ENCODE measurements around the gene BTN3A1. TPM values are rescaled to one million over a fixed set of nuclear protein-coding genes. Genes with fewer than 3 reads are reported as not detected.

Gene BTN3A1
- total RNA-seq, 1 experiment from 2014 or later, result 2.0 TPM

DNA sequence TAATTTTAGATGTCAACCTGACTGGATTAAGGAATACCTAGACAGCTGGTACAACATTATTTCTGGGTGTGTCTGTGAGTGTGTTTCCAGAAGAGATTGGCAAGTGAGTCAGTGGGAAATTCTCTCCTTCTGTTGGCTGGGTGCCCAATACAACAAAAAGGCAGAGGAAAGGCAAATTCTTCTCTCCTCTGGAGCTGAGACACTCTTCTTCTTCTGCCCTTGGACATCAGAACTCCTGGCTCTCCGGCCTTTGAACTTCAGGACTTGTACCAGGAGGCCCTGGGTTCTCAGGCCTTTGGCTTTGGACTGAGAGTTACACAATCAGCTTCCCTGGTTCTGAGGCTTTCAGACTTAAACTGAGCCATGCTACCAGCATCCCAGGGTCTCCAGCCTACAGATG is 7.8 kb upstream of the BTN3A1 start:
- no peaks in the 10 kb centered on the region for H3K27me3 ChIP-seq (replicated peaks; ENCODE audit: control insufficient read depth, insufficient read depth, low read length)
- no peak overlapping the region for H3K27ac Mint-ChIP-seq (ENCODE audit: unreplicated experiment)
- H3K27me3 Mint-ChIP-seq (ENCODE audit: insufficient read depth, unreplicated experiment), result no peaks in the 10 kb centered on the region
- no peaks in the 10 kb centered on the region for H3K9me3 Mint-ChIP-seq (ENCODE audit: unreplicated experiment)
- BruUV-seq (replicated peaks), result no TSS peak
- H3K36me3 ChIP-seq (ENCODE audit: control insufficient read depth, insufficient read depth, low read length), result no peaks in the 10 kb centered on the region
- H3K4me3 Mint-ChIP-seq (ENCODE audit: unreplicated experiment), result no peak overlapping the region
- ChIA-PET CTCF (no interaction called here), POLR2A (no interaction called here)
- DNase-seq, result no peak
- H3K4me1 ChIP-seq, result peaks cover 7% of the 10 kb centered on the region
- H3K4me1 Mint-ChIP-seq (ENCODE audit: low read depth, unreplicated experiment), result peaks cover 14% of the 10 kb centered on the region
- no peaks in the 10 kb centered on the region for H3K9me3 ChIP-seq
- TF ChIP-seq, protein P1, sequence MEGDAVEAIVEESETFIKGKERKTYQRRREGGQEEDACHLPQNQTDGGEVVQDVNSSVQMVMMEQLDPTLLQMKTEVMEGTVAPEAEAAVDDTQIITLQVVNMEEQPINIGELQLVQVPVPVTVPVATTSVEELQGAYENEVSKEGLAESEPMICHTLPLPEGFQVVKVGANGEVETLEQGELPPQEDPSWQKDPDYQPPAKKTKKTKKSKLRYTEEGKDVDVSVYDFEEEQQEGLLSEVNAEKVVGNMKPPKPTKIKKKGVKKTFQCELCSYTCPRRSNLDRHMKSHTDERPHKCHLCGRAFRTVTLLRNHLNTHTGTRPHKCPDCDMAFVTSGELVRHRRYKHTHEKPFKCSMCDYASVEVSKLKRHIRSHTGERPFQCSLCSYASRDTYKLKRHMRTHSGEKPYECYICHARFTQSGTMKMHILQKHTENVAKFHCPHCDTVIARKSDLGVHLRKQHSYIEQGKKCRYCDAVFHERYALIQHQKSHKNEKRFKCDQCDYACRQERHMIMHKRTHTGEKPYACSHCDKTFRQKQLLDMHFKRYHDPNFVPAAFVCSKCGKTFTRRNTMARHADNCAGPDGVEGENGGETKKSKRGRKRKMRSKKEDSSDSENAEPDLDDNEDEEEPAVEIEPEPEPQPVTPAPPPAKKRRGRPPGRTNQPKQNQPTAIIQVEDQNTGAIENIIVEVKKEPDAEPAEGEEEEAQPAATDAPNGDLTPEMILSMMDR (IDR thresholded peaks at IDR 0.05; ENCODE audit: insufficient read depth in 1 of 2, low read depth in 1 of 2, low read length in 1 of 2, severe bottlenecking in 1 of 2, unreplicated experiment in 1 of 2), result no peak
- H3K4me3 ChIP-seq (ENCODE audit: low read depth, low read length), result no peak overlapping the region
- intact Hi-C loops (cut with micrococcal nuclease; ENCODE audit: unreplicated experiment), result no loop called here
- peaks cover 5% of the 10 kb centered on the region for H3K36me3 Mint-ChIP-seq (ENCODE audit: insufficient read depth, unreplicated experiment)

DNA sequence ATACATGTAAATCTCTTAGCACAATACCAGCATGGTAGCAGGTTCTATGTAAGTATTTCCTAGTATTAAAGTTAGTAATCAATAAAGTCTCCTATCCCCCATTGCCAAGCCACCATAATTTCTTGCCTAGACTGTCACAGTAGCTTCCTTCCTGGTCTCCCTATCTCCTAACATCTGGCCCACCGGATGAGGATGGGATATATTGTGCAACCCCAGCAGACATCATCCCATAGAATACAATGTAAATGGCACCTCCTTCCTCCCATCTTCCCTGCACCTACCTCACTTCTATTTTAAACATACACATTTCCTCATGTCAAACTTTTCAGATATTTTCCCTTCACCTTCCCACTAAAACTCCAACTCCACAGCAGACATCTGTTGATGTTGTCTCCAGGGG is 3.5 kb upstream of the BTN3A1 start:
- no TSS peak for BruUV-seq (replicated peaks)
- no peaks in the 10 kb centered on the region for H3K9me3 ChIP-seq
- H3K27ac Mint-ChIP-seq (ENCODE audit: unreplicated experiment), result no peak overlapping the region
- H3K4me3 ChIP-seq (ENCODE audit: low read depth, low read length), result no peak overlapping the region
- H3K36me3 Mint-ChIP-seq (ENCODE audit: insufficient read depth, unreplicated experiment), result peaks cover 5% of the 10 kb centered on the region
- ChIA-PET POLR2A (no interaction called here), CTCF (no interaction called here)
- TF ChIP-seq, protein P1 (IDR thresholded peaks at IDR 0.05; ENCODE audit: insufficient read depth in 1 of 2, low read depth in 1 of 2, low read length in 1 of 2, severe bottlenecking in 1 of 2, unreplicated experiment in 1 of 2), result no peak
- no peaks in the 10 kb centered on the region for H3K36me3 ChIP-seq (ENCODE audit: control insufficient read depth, insufficient read depth, low read length)
- H3K27me3 Mint-ChIP-seq (ENCODE audit: insufficient read depth, unreplicated experiment), result no peaks in the 10 kb centered on the region
- no peak for DNase-seq
- H3K4me1 Mint-ChIP-seq (ENCODE audit: low read depth, unreplicated experiment), result peaks cover 14% of the 10 kb centered on the region
- H3K9me3 Mint-ChIP-seq (ENCODE audit: unreplicated experiment), result no peaks in the 10 kb centered on the region
- no peaks in the 10 kb centered on the region for H3K27me3 ChIP-seq (replicated peaks; ENCODE audit: control insufficient read depth, insufficient read depth, low read length)
- H3K4me1 ChIP-seq, result peaks cover 10% of the 10 kb centered on the region
- intact Hi-C loops (cut with micrococcal nuclease; ENCODE audit: unreplicated experiment), result no loop called here
- no peak overlapping the region for H3K4me3 Mint-ChIP-seq (ENCODE audit: unreplicated experiment)

DNA sequence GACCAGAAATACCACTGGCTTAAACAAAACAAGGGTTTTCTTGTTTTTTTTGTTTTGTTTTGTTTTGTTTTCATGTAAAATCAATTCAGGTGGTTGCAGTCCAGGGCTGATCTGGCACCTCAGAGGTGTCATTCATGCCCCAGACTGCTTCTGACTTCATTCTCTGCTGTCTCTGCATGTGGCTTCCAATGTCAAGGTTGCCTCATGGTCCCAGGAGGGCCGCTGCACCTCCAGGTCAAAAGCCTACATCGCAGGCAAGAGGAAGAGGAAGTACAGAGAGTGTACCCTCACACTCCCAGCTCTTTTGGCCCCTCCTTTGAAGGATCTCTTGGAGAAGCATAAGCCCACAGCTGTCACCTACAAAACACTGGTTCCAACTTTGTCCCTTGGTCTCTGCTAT is 1.4 kb upstream of the BTN3A1 start:
- no peak overlapping the region for H3K27ac Mint-ChIP-seq (ENCODE audit: unreplicated experiment)
- H3K4me3 Mint-ChIP-seq (ENCODE audit: unreplicated experiment), result no peak overlapping the region
- POLR2A ChIA-PET, result no interaction called here
- CTCF ChIA-PET, result no interaction called here
- DNase-seq, result no peak
- H3K36me3 Mint-ChIP-seq (ENCODE audit: insufficient read depth, unreplicated experiment), result peaks cover 2% of the 10 kb centered on the region
- H3K36me3 ChIP-seq (ENCODE audit: control insufficient read depth, insufficient read depth, low read length), result no peaks in the 10 kb centered on the region
- H3K9me3 ChIP-seq, result no peaks in the 10 kb centered on the region
- TF ChIP-seq, protein P1 (IDR thresholded peaks at IDR 0.05; ENCODE audit: insufficient read depth in 1 of 2, low read depth in 1 of 2, low read length in 1 of 2, severe bottlenecking in 1 of 2, unreplicated experiment in 1 of 2), result no peak
- no peak overlapping the region for H3K4me3 ChIP-seq (ENCODE audit: low read depth, low read length)
- no peaks in the 10 kb centered on the region for H3K27me3 ChIP-seq (replicated peaks; ENCODE audit: control insufficient read depth, insufficient read depth, low read length)
- no peaks in the 10 kb centered on the region for H3K9me3 Mint-ChIP-seq (ENCODE audit: unreplicated experiment)
- peaks cover 3% of the 10 kb centered on the region; the same call in 1 of the 2 replicates for H3K4me1 ChIP-seq
- peaks cover 8% of the 10 kb centered on the region for H3K4me1 Mint-ChIP-seq (ENCODE audit: low read depth, unreplicated experiment)
- intact Hi-C loops (cut with micrococcal nuclease; ENCODE audit: unreplicated experiment), result no loop called here
- no peaks in the 10 kb centered on the region for H3K27me3 Mint-ChIP-seq (ENCODE audit: insufficient read depth, unreplicated experiment)
- no TSS peak for BruUV-seq (replicated peaks)

Data from Caco-2 (cell line).